Mucosa of stomach (tissue), 1 donor: ENCODE measurements around the gene MATN1.

Experiments
- H3K27me3 ChIP-seq: one replicate; pipeline ENCODE4 v1.7.0; 2013; ENCODE audit warnings: mild to moderate bottlenecking, low read length; ENCODE audit not compliant: control insufficient read depth, insufficient read depth
- H3K36me3 ChIP-seq: one replicate; pipeline ENCODE4 v1.7.0; 2013; ENCODE audit warnings: low read length; ENCODE audit not compliant: control insufficient read depth, insufficient read depth
- H3K4me1 ChIP-seq: one replicate; pipeline ENCODE4 v1.7.0; 2013; ENCODE audit warnings: mild to moderate bottlenecking, low read length; ENCODE audit not compliant: control insufficient read depth, insufficient read depth
- H3K4me3 ChIP-seq: one replicate; pipeline ENCODE4 v1.7.0; 2013; ENCODE audit warnings: low read length
- H3K9ac ChIP-seq: one replicate; pipeline ENCODE4 v1.7.0; 2013; ENCODE audit warnings: mild to moderate bottlenecking, low read length, moderate library complexity
- H3K9me3 ChIP-seq: one replicate; pipeline ENCODE4 v1.7.0; 2013; ENCODE audit warnings: mild to moderate bottlenecking, low read length, moderate library complexity; ENCODE audit not compliant: control insufficient read depth
- donor health status: Pancreatic carcinoma.

The MATN1 gene

GRCh38 chr1:30684259-30684658 is 39.1 kb downstream of the MATN1 start:
- peaks cover 11% of the 10 kb centered on the region for H3K4me1 ChIP-seq

GRCh38 chr1:30683699-30684098 is 39.7 kb downstream of the MATN1 start:
- no peaks in the 10 kb centered on the region for H3K36me3 ChIP-seq
- H3K4me3 ChIP-seq: no peak overlapping the region
- peaks cover 24% of the 10 kb centered on the region for H3K27me3 ChIP-seq
- H3K9me3 ChIP-seq: no peaks in the 10 kb centered on the region
- H3K9ac ChIP-seq: no peak overlapping the region
- H3K4me1 ChIP-seq: peaks cover 11% of the 10 kb centered on the region

More at GRCh38 chr1:30684259-30684658, 39.1 kb downstream of the MATN1 start:
- no peaks in the 10 kb centered on the region for H3K9me3 ChIP-seq
- H3K36me3 ChIP-seq: no peaks in the 10 kb centered on the region
- H3K9ac ChIP-seq: no peak overlapping the region
- no peak overlapping the region for H3K4me3 ChIP-seq
- peaks cover 24% of the 10 kb centered on the region for H3K27me3 ChIP-seq

- Histone ChIP-seq H3K4me3 (no peak overlapping the region), H3K4me1 (peaks cover 15% of the 10 kb centered on the region), H3K9ac (no peak overlapping the region), H3K9me3 (no peaks in the 10 kb centered on the region), H3K27me3 (peaks cover 24% of the 10 kb centered on the region), H3K36me3 (no peaks in the 10 kb centered on the region)
Observed at GRCh38 chr1:30682396-30683275, 40.7 kb downstream of the MATN1 start.

GRCh38 chr1:30681782-30682181 is 41.6 kb downstream of the MATN1 start:
- Histone ChIP-seq H3K9ac (no peak overlapping the region), H3K27me3 (peaks cover 24% of the 10 kb centered on the region), H3K36me3 (no peaks in the 10 kb centered on the region), H3K4me3 (no peak overlapping the region), H3K4me1 (peaks cover 21% of the 10 kb centered on the region), H3K9me3 (no peaks in the 10 kb centered on the region)

GRCh38 chr1:30680879-30681278 is 42.5 kb downstream of the MATN1 start:
- H3K4me3 ChIP-seq: no peak overlapping the region
- H3K27me3 ChIP-seq: peaks cover 16% of the 10 kb centered on the region
- H3K9ac ChIP-seq: no peak overlapping the region
- H3K4me1 ChIP-seq: peaks cover 21% of the 10 kb centered on the region
- no peaks in the 10 kb centered on the region for H3K36me3 ChIP-seq
- no peaks in the 10 kb centered on the region for H3K9me3 ChIP-seq

- H3K9me3 ChIP-seq: no peaks in the 10 kb centered on the region
- H3K4me1 ChIP-seq: peaks cover 17% of the 10 kb centered on the region
- H3K4me3 ChIP-seq: no peak overlapping the region
- H3K27me3 ChIP-seq: peaks cover 12% of the 10 kb centered on the region
- H3K9ac ChIP-seq: no peak overlapping the region
- H3K36me3 ChIP-seq: no peaks in the 10 kb centered on the region
Observed at GRCh38 chr1:30680429-30680828, 43.0 kb downstream of the MATN1 start.

GRCh38 chr1:30679976-30680305 is 43.4 kb downstream of the MATN1 start:
- no peaks in the 10 kb centered on the region for H3K9me3 ChIP-seq
- no peak overlapping the region for H3K4me3 ChIP-seq
- no peaks in the 10 kb centered on the region for H3K36me3 ChIP-seq
- peaks cover 9% of the 10 kb centered on the region for H3K27me3 ChIP-seq
- no peak overlapping the region for H3K9ac ChIP-seq
- peaks cover 15% of the 10 kb centered on the region for H3K4me1 ChIP-seq

GRCh38 chr1:30679201-30679975 is 44.0 kb downstream of the MATN1 start:
- Histone ChIP-seq H3K9ac (no peak overlapping the region), H3K9me3 (no peaks in the 10 kb centered on the region), H3K27me3 (peaks cover 3% of the 10 kb centered on the region), H3K36me3 (no peaks in the 10 kb centered on the region), H3K4me3 (no peak overlapping the region), H3K4me1 (peaks cover 10% of the 10 kb centered on the region)

- no peak overlapping the region for H3K9ac ChIP-seq
- peaks cover 10% of the 10 kb centered on the region for H3K4me1 ChIP-seq
- H3K9me3 ChIP-seq: no peaks in the 10 kb centered on the region
- H3K4me3 ChIP-seq: no peak overlapping the region
- H3K27me3 ChIP-seq: no peaks in the 10 kb centered on the region
- no peaks in the 10 kb centered on the region for H3K36me3 ChIP-seq
Observed at GRCh38 chr1:30678209-30678608, 45.2 kb downstream of the MATN1 start.

GRCh38 chr1:30677471-30677870 is 45.9 kb downstream of the MATN1 start:
- Histone ChIP-seq H3K36me3 (no peaks in the 10 kb centered on the region), H3K9ac (no peak overlapping the region), H3K4me1 (peaks cover 10% of the 10 kb centered on the region), H3K27me3 (no peaks in the 10 kb centered on the region), H3K4me3 (no peak overlapping the region), H3K9me3 (no peaks in the 10 kb centered on the region)

- Histone ChIP-seq H3K4me3 (no peak overlapping the region), H3K36me3 (no peaks in the 10 kb centered on the region), H3K27me3 (no peaks in the 10 kb centered on the region), H3K9me3 (no peaks in the 10 kb centered on the region), H3K9ac (no peak overlapping the region), H3K4me1 (peaks cover 10% of the 10 kb centered on the region)
Observed at GRCh38 chr1:30675761-30676160, 47.6 kb downstream of the MATN1 start.

- Histone ChIP-seq H3K27me3 (no peaks in the 10 kb centered on the region), H3K4me1 (peaks cover 10% of the 10 kb centered on the region)
Observed at GRCh38 chr1:30675289-30675688, 48.1 kb downstream of the MATN1 start.

More at GRCh38 chr1:30675289-30675688, 48.1 kb downstream of the MATN1 start:
- H3K9ac ChIP-seq: no peak overlapping the region
- H3K36me3 ChIP-seq: no peaks in the 10 kb centered on the region
- no peaks in the 10 kb centered on the region for H3K9me3 ChIP-seq
- no peak overlapping the region for H3K4me3 ChIP-seq
